GM12801 (cell line): ENCODE measurements around the gene SMIM35.

Experiments
- CTCF ChIP-seq: IDR thresholded peaks from one replicate; pipeline ENCODE4 v1.5.1; 2011; ENCODE audit warnings: control low read depth; ENCODE audit not compliant: insufficient read length; ENCODE audit errors: extremely low read depth

SMIM35 gene

GRCh38 chr11:118015385-118015841 lies 71.3 kb downstream of the SMIM35 start:
- no peak for TF ChIP-seq CTCF

DNA sequence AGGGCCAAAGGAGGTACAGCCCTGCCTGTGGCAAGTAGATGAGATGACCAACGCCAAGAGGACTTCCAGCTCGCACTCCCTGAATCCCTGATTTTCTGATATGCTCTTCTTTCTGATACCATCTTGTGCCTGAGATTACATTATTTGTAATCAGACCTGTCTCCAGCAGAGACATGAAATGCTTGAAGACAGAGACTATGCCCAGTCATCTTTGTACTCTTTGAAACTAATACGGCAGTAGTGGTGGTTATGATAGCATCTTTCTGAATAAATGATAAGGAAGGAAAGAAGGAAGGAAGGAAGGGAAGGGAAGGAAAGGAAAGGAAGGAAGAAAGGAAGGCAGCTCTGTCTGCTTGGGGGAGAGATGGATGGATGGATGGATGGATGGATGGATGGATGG lies 72.7 kb downstream of the SMIM35 start:
- TF ChIP-seq CTCF, result no peak

DNA sequence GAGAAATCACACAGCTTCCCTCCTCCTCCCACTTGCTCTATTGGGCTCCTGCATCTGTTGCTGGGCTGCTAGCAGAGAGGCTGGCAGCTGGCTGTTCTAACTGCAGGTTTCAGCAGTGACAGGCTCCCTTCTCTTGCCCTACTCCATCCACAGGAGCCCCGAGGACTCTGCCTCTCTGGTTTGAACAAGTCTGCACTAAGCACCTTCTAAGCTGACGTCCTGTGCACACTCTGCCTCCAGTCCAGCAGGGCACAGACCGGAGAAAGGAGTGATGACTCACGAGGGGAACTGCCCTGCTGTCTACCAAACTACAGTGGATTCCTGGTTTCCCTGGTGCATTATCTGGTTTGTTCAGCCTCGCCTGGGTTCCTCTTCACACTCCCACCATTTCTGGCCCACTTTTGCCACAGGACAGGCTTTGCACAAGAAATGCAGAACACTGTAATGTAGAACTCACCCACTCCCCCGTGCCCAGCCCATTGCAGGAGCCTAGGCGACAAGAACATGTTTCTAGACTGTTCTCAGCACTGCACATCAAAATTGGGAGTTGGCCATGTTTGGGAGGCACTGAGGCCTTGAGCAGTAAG lies 74.6 kb downstream of the SMIM35 start:
- no peak for TF ChIP-seq CTCF

DNA sequence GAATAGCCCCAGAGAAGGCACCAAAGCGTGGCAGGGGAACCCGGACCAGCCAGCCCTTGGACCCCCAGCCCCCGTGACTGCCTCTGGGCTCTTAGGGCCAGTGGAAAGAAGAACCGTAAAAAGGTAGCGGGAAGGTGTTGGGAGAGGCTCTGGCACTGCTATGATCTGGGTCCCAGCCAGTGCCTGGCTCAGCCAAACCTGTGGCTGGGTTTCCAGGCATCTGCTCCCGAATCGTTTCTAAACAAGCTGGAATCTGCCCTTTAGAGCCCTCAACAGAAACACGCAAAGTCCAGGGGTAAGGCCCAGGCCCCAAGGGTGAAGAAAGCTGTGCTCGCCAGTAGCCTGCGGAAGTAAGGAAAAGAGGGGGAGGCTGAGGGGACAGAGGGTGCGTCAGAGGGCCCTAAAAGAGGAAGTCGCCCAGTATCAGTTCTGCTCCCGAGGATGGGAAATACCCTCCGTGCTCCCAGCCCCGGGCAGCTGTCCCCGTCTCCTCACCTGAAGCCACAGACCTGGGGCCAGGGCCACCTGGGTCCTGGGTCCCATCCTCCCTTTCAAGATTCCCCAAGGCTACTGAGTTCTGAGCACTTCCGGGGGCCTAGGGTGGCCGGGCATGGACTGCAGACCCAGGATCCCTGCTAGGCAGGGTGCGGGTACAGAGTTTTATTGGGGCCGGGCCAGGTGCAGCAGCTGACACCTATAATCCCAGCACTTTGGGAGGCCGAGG lies 75.9 kb downstream of the SMIM35 start:
- TF ChIP-seq CTCF, result no peak

DNA sequence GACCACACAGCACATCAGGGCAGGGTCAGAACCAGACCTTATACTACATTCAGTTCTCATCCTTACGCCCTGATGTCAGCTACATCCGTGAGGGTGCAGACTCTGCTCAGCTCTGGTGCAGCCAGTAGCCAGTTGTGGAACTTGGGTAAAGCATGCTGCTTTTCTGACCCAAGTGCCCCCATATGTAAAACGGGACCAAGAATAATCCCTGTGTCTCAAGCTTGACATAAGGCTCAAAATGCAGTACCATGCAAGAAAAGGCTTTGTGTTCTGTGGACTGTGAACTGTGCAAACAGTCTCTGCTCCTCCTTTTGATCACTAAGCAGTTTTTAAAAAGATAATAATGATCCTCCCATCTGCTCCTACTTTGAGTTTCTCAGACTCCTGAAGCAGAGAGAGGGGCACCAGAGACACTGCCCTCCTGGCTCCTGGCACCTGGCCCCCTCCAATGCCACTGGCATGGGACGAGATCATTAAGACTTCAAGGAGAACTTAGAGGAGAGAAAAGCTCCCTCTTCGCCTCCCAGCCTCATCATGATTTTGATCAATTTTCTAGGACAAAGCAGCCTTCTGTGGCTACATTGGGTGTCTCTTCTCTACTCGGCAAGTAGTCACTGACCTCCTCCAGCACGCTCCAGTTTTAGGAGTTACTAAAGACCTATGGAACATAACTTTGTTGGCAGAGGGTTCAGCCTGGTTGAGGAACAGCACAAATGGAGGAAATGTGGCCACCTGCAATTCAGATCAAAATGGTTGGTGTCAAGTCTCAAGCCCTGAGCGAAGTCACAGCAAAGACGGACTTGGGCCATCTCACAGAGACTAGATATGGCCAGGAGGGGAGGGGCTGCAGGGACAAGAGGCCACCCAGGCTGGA lies 76.7 kb downstream of the SMIM35 start:
- TF ChIP-seq CTCF, result no peak

- TF ChIP-seq CTCF, result no peak
Measured at GRCh38 chr11:118008271-118008911, 78.4 kb downstream of the SMIM35 start.

DNA sequence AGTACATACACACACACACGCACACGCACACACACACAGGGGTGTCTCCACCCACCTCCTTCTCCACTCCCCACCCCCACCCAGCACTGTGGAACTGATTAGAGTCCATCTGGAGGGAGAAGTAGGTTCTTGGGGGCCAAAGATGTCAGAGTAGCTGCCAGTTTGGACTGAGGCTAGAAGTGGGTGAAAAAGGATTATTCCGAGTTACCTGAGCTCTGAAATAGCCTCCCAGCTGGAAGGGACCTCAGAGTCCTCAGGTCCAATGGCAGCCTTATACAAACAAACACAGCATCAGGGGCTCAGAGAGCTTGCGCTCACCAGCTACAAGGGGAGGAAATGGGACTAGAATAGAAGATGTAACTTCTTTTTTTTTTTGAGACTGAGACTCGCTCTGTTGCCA lies 79.7 kb downstream of the SMIM35 start:
- no peak for TF ChIP-seq CTCF
